ENCODE data around the gene FBN3. TPM values are rescaled to one million over a fixed set of nuclear protein-coding genes. Genes with fewer than 3 reads are reported as not detected.
A peak's percentile ranks its signal among the peaks of the same experiment; 100 is the strongest.

Gene FBN3
- total RNA-seq, 1 experiment from 2014 or later = 13.7 TPM

GRCh38 chr19:8141726-8142512 is 7.5 kb downstream of the FBN3 start:
- no peak overlapping the region for H3K4me3 ChIP-seq (ENCODE audit: insufficient read depth, low read depth, low read length)
- DNase-seq = peak; percentile 46
- H3K27me3 ChIP-seq (ENCODE audit: control insufficient read depth, insufficient read depth, low read length) = no peaks in the 10 kb centered on the region
- H3K36me3 ChIP-seq (replicated peaks; ENCODE audit: control insufficient read depth, insufficient read depth, low read length) = peaks cover 7% of the 10 kb centered on the region

- no peak overlapping the region for H3K4me3 ChIP-seq (ENCODE audit: insufficient read depth, low read depth, low read length)
- no peaks in the 10 kb centered on the region for H3K27me3 ChIP-seq (ENCODE audit: control insufficient read depth, insufficient read depth, low read length)
- H3K36me3 ChIP-seq (replicated peaks; ENCODE audit: control insufficient read depth, insufficient read depth, low read length) = peaks cover 4% of the 10 kb centered on the region
- DNase-seq = peak; percentile 47
Observed at GRCh38 chr19:8138201-8138600, 11.2 kb downstream of the FBN3 start.

- no peak overlapping the region for H3K4me3 ChIP-seq (ENCODE audit: insufficient read depth, low read depth, low read length)
- no peak for DNase-seq
- peaks cover 4% of the 10 kb centered on the region for H3K36me3 ChIP-seq (replicated peaks; ENCODE audit: control insufficient read depth, insufficient read depth, low read length)
- no peaks in the 10 kb centered on the region for H3K27me3 ChIP-seq (ENCODE audit: control insufficient read depth, insufficient read depth, low read length)
Observed at GRCh38 chr19:8137425-8137824, 12.0 kb downstream of the FBN3 start.

GRCh38 chr19:8135946-8136618 is 13.3 kb downstream of the FBN3 start:
- Histone ChIP-seq H3K27me3 (ENCODE audit: control insufficient read depth, insufficient read depth, low read length) (no peaks in the 10 kb centered on the region), H3K36me3 (replicated peaks; ENCODE audit: control insufficient read depth, insufficient read depth, low read length) (peaks cover 4% of the 10 kb centered on the region), H3K4me3 (ENCODE audit: insufficient read depth, low read depth, low read length) (no peak overlapping the region)
- DNase-seq = peak; percentile 53

DNA sequence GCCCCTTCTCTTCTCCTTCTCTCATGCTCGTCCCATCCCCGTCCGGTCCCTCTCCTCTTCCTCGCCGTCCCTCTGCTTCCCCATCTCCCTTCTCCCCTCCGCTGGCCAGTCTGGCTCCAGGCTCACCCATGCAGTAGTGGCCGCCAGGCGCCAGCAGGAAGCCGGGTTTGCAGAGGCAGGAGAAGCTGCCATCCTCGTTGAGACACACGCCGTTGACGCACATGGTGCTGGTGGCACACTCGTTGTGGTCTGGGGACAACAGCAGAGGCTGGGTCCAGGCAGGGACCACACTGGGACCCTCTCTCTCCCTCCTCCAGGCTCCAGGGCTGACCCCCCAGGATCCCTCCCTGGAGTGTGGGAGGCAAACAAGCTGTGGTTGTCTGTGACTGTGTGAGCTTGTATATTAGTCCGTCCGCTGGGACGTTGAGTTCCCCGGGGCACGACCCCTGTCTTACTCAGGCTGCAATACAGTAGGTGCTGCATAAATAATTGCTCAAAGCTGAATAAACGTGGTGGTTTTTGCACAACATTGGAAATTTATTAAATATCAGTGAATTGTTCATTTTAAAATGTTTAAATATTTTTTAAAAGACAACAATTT is 16.4 kb downstream of the FBN3 start:
- no peaks in the 10 kb centered on the region for H3K27me3 ChIP-seq (ENCODE audit: control insufficient read depth, insufficient read depth, low read length)
- no peak overlapping the region for H3K4me3 ChIP-seq (ENCODE audit: insufficient read depth, low read depth, low read length)
- H3K36me3 ChIP-seq (replicated peaks; ENCODE audit: control insufficient read depth, insufficient read depth, low read length) = peaks cover 10% of the 10 kb centered on the region
- DNase-seq = no peak

DNA sequence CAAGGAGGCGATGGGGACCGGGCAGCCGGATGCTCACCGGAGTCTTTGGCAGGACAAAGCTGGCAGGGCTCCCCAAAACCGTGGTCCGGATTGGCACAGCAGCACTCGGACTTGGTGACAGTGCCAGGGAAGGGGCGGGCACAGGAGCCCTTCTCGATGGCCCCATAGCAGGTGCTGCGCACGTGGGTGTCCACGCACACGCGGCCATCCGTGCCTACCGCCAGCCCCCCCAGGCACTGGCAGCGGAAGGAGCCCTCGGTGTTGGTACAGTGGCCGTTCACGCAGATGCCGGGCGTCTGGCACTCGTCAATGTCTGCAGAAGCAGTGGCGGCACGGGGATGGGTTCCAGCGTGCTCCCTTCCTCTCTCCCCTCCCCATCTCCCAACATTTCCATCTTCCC is 17.9 kb downstream of the FBN3 start:
- H3K4me3 ChIP-seq (ENCODE audit: insufficient read depth, low read depth, low read length) = no peak overlapping the region
- DNase-seq = no peak
- peaks cover 12% of the 10 kb centered on the region for H3K36me3 ChIP-seq (replicated peaks; ENCODE audit: control insufficient read depth, insufficient read depth, low read length)
- H3K27me3 ChIP-seq (ENCODE audit: control insufficient read depth, insufficient read depth, low read length) = no peaks in the 10 kb centered on the region

DNA sequence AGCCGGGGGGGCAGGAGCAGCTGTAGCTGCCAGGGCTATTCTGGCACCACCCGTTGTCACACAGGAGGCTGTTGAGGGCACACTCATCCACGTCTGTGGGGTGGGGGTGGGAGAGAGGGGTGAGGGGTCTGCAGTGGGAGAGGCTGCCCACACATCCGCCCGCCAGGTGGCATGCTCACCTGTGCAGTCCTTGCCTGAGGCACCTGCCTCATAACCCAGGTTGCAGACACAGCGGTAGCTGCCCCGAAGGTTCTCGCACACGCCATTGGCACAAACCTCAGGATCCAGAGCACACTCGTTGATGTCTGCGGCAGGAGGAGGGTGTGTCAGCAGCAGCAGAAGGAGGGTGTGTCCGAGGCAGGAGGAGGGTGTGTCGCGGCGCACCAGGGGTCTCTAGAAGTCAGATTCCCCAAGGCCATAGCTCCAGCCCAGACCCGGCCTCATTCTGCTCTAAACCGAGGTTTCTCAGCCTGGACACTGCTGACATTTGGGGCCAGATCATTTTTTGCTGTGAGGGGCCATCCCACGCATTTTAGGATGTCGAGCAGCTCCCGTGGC is 20.3 kb downstream of the FBN3 start:
- H3K36me3 ChIP-seq (replicated peaks; ENCODE audit: control insufficient read depth, insufficient read depth, low read length) = peaks cover 13% of the 10 kb centered on the region
- H3K27me3 ChIP-seq (ENCODE audit: control insufficient read depth, insufficient read depth, low read length) = no peaks in the 10 kb centered on the region
- no peak overlapping the region for H3K4me3 ChIP-seq (ENCODE audit: insufficient read depth, low read depth, low read length)
- DNase-seq = peak; percentile 54

DNA sequence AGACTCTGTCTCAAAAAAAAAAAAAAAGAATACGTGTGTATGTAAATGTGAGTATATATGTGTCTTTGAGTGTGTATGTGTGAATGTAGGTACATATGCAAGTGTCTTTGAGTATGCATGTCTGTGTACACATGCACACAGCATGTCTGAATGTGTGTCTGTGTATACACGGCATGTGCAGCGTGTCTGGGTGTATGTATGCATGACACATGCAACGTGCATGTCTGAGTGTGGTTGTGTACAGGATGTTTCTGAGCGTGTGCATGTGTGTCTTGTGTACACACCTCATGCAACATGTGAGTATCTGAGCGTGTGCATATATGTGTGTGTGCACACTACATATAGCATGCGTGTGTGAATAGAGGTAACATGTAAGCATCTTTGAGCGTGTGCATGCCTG is 20.8 kb downstream of the FBN3 start:
- Histone ChIP-seq H3K36me3 (replicated peaks; ENCODE audit: control insufficient read depth, insufficient read depth, low read length) (peaks cover 13% of the 10 kb centered on the region), H3K4me3 (ENCODE audit: insufficient read depth, low read depth, low read length) (no peak overlapping the region), H3K27me3 (ENCODE audit: control insufficient read depth, insufficient read depth, low read length) (no peaks in the 10 kb centered on the region)
- DNase-seq = peak; percentile 12

GRCh38 chr19:8127311-8127710 is 22.1 kb downstream of the FBN3 start:
- DNase-seq = peak; percentile 23
- Histone ChIP-seq H3K36me3 (replicated peaks; ENCODE audit: control insufficient read depth, insufficient read depth, low read length) (peaks cover 15% of the 10 kb centered on the region), H3K4me3 (ENCODE audit: insufficient read depth, low read depth, low read length) (no peak overlapping the region)

DNA sequence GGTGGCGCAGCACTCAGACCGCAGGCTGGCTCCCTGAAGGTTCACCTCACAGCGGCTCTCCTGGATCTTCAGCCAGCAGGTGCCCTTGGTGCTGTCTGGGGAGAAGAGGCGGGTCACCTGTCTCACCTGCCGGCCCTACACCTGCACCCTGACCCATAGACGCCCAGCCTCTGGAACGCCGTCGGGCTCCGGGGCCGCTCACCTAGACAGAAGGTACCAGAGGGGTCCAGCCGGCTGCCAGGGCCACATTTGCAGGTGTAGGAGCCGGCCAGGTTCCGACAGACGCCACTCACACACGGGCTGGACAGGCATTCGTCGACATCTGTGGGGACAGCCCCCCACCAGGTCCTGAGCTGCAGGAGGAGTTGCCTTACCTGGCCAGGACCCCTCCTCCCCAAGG is 22.9 kb downstream of the FBN3 start:
- peak; percentile 45 for DNase-seq
- Histone ChIP-seq H3K36me3 (replicated peaks; ENCODE audit: control insufficient read depth, insufficient read depth, low read length) (peaks cover 15% of the 10 kb centered on the region), H3K4me3 (ENCODE audit: insufficient read depth, low read depth, low read length) (no peak overlapping the region), H3K27me3 (ENCODE audit: control insufficient read depth, insufficient read depth, low read length) (no peaks in the 10 kb centered on the region)

More at GRCh38 chr19:8127311-8127710, 22.1 kb downstream of the FBN3 start:
- H3K27me3 ChIP-seq (ENCODE audit: control insufficient read depth, insufficient read depth, low read length) = no peaks in the 10 kb centered on the region

DNA sequence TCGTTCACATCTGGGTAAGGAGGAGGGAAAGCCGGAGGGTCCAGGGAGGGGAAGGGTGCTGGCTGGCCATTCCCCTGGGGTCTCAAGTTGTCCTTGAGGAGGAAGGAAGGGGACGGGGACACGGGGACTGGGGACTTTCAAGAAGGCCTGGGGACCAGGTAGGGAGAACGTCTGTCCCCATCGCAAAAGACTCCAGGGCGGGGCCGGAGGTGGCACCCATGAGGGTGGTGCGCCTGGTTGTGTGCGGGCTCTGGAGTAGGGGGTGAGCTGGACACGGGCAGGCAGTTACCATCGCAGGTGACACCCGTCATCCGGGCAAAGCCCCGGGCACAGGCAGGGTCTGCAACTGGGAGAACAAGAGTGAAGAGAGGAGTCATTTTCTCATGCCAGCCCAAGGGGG is 23.4 kb downstream of the FBN3 start:
- peak; percentile 37 for DNase-seq
- Histone ChIP-seq H3K36me3 (replicated peaks; ENCODE audit: control insufficient read depth, insufficient read depth, low read length) (peaks cover 15% of the 10 kb centered on the region), H3K4me3 (ENCODE audit: insufficient read depth, low read depth, low read length) (no peak overlapping the region), H3K27me3 (ENCODE audit: control insufficient read depth, insufficient read depth, low read length) (no peaks in the 10 kb centered on the region)

DNA sequence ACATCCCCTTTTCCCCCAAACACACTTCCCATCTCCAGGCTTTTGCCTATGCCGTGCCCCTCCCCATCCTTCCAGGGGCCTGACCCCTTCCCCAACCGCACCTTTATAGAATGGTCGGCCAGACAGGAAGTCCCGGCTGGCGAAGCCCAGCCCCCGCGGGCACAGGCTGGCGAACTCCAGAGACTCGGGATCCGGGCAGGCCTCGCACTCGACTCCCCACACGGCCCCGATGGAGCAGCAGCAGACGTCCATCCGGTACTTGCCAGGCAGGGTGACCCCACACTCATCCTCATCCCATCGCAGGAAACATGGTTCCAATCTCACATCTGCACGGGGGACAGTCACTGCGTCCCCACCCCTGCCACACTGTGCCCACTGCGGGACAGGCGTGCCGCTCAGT is 25.7 kb downstream of the FBN3 start:
- H3K27me3 ChIP-seq (ENCODE audit: control insufficient read depth, insufficient read depth, low read length) = no peaks in the 10 kb centered on the region
- H3K36me3 ChIP-seq (replicated peaks; ENCODE audit: control insufficient read depth, insufficient read depth, low read length) = peaks cover 12% of the 10 kb centered on the region
- peak; percentile 26 for DNase-seq
- H3K4me3 ChIP-seq (ENCODE audit: insufficient read depth, low read depth, low read length) = no peak overlapping the region

- Histone ChIP-seq H3K4me3 (ENCODE audit: insufficient read depth, low read depth, low read length) (no peak overlapping the region), H3K27me3 (ENCODE audit: control insufficient read depth, insufficient read depth, low read length) (no peaks in the 10 kb centered on the region), H3K36me3 (replicated peaks; ENCODE audit: control insufficient read depth, insufficient read depth, low read length) (peaks cover 17% of the 10 kb centered on the region)
- DNase-seq = peak; percentile 75
Observed at GRCh38 chr19:8120636-8121480, 28.5 kb downstream of the FBN3 start.

DNA sequence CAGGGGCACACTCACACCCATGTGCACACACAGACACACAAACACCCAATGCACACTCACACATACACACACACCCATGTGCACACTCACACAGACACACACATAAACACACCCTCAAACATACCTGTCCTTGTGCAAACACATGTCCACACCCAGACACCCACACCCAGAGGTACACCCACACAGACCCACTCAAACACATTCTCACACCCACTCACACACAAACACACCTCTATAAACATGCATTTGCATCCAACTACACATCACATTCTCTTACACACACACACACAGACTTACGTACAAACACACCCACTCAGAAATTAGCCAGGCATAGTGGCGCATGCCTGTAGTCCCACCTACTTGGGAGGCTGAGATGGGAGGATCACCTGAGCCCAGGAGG is 31.4 kb downstream of the FBN3 start:
- Histone ChIP-seq H3K36me3 (replicated peaks; ENCODE audit: control insufficient read depth, insufficient read depth, low read length) (peaks cover 15% of the 10 kb centered on the region), H3K4me3 (ENCODE audit: insufficient read depth, low read depth, low read length) (no peak overlapping the region), H3K27me3 (ENCODE audit: control insufficient read depth, insufficient read depth, low read length) (no peaks in the 10 kb centered on the region)
- DNase-seq = no peak
